Calu3 (cell line): Measurements from ENCODE around the gene PROM2. TPM values are rescaled to one million over a fixed set of nuclear protein-coding genes. Genes with fewer than 3 reads are reported as not detected.

Experiments used
- BruUV-seq: library from RNA; stranded (reverse); fragments of 400-500 nt; replicated peaks from 2 replicates; lab custom pipeline; 2021; lab: Mats Ljungman, UMichigan
- CTCF ChIA-PET: fragments of 300-600 bp; sonication (Branson Sonifier 250); formaldehyde crosslinking; loops from one replicate; lab custom pipeline; 2022; ENCODE audit warnings: antibody characterized with exemption; lab: Charles Lee
- DNase-seq: peaks from one replicate; pipeline ENCODE4 v3.0.0; 2022
- H3K27ac Mint-ChIP-seq: one replicate; pipeline ENCODE4 v1.8.0; 2022; ENCODE audit warnings: mixed read lengths; ENCODE audit not compliant: unreplicated experiment
- H3K27me3 Mint-ChIP-seq: one replicate; pipeline ENCODE4 v1.8.0; 2022; ENCODE audit warnings: mixed read lengths; ENCODE audit not compliant: unreplicated experiment
- H3K36me3 Mint-ChIP-seq: one replicate; pipeline ENCODE4 v1.8.0; 2022; ENCODE audit warnings: mild to moderate bottlenecking, moderate library complexity, mixed read lengths; ENCODE audit not compliant: insufficient read depth, unreplicated experiment
- H3K4me1 Mint-ChIP-seq: one replicate; pipeline ENCODE4 v1.8.0; 2022; ENCODE audit warnings: mild to moderate bottlenecking, low read depth, mixed read lengths; ENCODE audit not compliant: unreplicated experiment
- H3K4me3 Mint-ChIP-seq: one replicate; pipeline ENCODE4 v1.8.0; 2022; ENCODE audit warnings: mild to moderate bottlenecking, low read depth, moderate library complexity, mixed read lengths; ENCODE audit not compliant: unreplicated experiment
- H3K9me3 Mint-ChIP-seq: one replicate; pipeline ENCODE4 v1.8.0; 2022; ENCODE audit warnings: low read depth, mixed read lengths; ENCODE audit not compliant: unreplicated experiment
- CTCF ChIP-seq: fragments of 200-600 bp; IDR thresholded peaks from one replicate; pipeline ENCODE4 v1.8.0; 2022; ENCODE audit warnings: antibody characterized with exemption; ENCODE audit not compliant: unreplicated experiment
- intact Hi-C: fragments of 100-400 bp; cut with micrococcal nuclease; formaldehyde crosslinking; loops from one replicate; pipeline ENCODE4 v1.10.0; 2022; ENCODE audit not compliant: unreplicated experiment
- total RNA-seq: library from RNA; stranded (reverse); gene quantifications from 2 replicates; pipeline ENCODE4 v1.2.3, GENCODE V29; 2022

PROM2 gene
- total RNA-seq, 1 experiment from 2014 or later, result 24.7 TPM

GRCh38 chr2:95232232-95232631 is 42.0 kb upstream of the PROM2 start:
- H3K4me1 Mint-ChIP-seq, result no peaks in the 10 kb centered on the region
- CTCF ChIA-PET, result interaction anchor here (0.6 to 2.3 kb wide), 8 partner anchors 9 to 157 kb away, joined by 3 to 20 read pairs (median 5); no protein-coding TSS in a partner anchor
- no peak overlapping the region for H3K4me3 Mint-ChIP-seq
- no TSS peak for BruUV-seq
- H3K36me3 Mint-ChIP-seq, result no peaks in the 10 kb centered on the region
- intact Hi-C loops, result no loop called here
- H3K27ac Mint-ChIP-seq, result no peak overlapping the region
- TF ChIP-seq CTCF, result no peak
- DNase-seq, result no peak
- peaks cover 4% of the 10 kb centered on the region for H3K9me3 Mint-ChIP-seq
- H3K27me3 Mint-ChIP-seq, result no peaks in the 10 kb centered on the region

GRCh38 chr2:95234286-95234785 is 39.9 kb upstream of the PROM2 start:
- no peak for TF ChIP-seq CTCF
- Mint-ChIP-seq H3K4me1 (no peaks in the 10 kb centered on the region), H3K36me3 (no peaks in the 10 kb centered on the region), H3K27me3 (no peaks in the 10 kb centered on the region), H3K4me3 (no peak overlapping the region), H3K27ac (no peak overlapping the region), H3K9me3 (peaks cover 5% of the 10 kb centered on the region)
- BruUV-seq, result no TSS peak
- intact Hi-C loops, result no loop called here
- no peak for DNase-seq
- CTCF ChIA-PET, result no interaction called here

GRCh38 chr2:95234816-95235215 is 39.4 kb upstream of the PROM2 start:
- CTCF ChIA-PET, result interaction anchor here (0.6 kb wide), 1 partner anchor 42 kb away, joined by 3 read pairs; no protein-coding TSS in a partner anchor
- TF ChIP-seq CTCF, result no peak
- no peak overlapping the region for H3K4me3 Mint-ChIP-seq
- BruUV-seq, result no TSS peak
- no peak overlapping the region for H3K27ac Mint-ChIP-seq
- intact Hi-C loops, result no loop called here
- no peaks in the 10 kb centered on the region for H3K36me3 Mint-ChIP-seq
- DNase-seq, result no peak
- no peaks in the 10 kb centered on the region for H3K27me3 Mint-ChIP-seq
- no peaks in the 10 kb centered on the region for H3K4me1 Mint-ChIP-seq
- H3K9me3 Mint-ChIP-seq, result peaks cover 5% of the 10 kb centered on the region

- Mint-ChIP-seq H3K27me3 (no peaks in the 10 kb centered on the region), H3K9me3 (peaks cover 11% of the 10 kb centered on the region), H3K4me3 (no peak overlapping the region), H3K36me3 (no peaks in the 10 kb centered on the region), H3K27ac (no peak overlapping the region), H3K4me1 (no peaks in the 10 kb centered on the region)
- intact Hi-C loops, result no loop called here
- CTCF ChIA-PET, result no interaction called here
- TF ChIP-seq CTCF, result no peak
- DNase-seq, result no peak
- BruUV-seq, result no TSS peak
Observed at GRCh38 chr2:95238131-95238530, 36.1 kb upstream of the PROM2 start.
